Renal cortical epithelial cell (primary cell): ENCODE results near the gene RIGI. TPM values are rescaled to one million over a fixed set of nuclear protein-coding genes. Genes with fewer than 3 reads are reported as not detected.
"Not testable (repeated sequence)": the region's sequence is repeated elsewhere in the genome, so short reads cannot be mapped to it uniquely, and the experiment has no call there.

Source experiments
- DNase-seq: peaks from one replicate; pipeline ENCODE4 v3.0.0-alpha.2; 2011; ENCODE audit warnings: low read depth
- total RNA-seq: library from RNA; depleted of rRNA; stranded (reverse); fragments of >200 nt; gene quantifications from 2 replicates; pipeline ENCODE4 v1.2.3, GENCODE V29; 2014

Gene RIGI
- total RNA-seq, 1 donor from 2014 or later, result 28.6 TPM

DNA sequence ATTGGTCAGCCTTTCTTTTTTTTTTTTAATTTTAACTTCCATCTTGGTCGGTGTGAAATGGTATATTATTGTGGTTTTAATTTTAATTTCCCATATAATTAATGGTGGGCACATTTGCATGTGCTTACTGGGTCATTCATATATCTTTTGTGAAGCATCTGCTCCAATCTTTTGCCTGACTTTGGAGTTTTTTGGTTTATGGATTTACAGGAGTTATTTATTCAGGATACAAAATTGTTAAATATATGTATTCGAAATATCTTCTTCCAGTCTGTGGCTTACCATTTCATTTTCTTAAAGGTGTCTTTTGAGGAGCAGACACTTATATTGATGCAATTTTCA lies 682 bp upstream of the RIGI start:
- no peak for DNase-seq

DNA sequence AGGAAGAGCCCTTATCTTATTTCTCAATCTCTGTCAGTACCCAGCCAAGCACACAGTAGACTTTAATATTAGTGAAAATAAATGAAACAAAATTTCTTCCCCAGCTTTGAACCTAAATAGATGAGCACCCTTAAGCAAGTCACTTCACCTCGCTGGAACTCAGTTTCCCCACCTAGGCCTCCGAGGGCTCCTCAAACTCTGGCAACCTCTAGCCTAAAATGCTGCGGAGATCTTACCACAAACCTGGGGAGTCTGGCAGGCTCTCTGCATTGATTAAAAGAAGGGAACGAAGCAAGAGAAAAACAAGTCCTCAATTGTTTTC lies 326 bp downstream of the RIGI start:
- DNase-seq, result no peak

DNA sequence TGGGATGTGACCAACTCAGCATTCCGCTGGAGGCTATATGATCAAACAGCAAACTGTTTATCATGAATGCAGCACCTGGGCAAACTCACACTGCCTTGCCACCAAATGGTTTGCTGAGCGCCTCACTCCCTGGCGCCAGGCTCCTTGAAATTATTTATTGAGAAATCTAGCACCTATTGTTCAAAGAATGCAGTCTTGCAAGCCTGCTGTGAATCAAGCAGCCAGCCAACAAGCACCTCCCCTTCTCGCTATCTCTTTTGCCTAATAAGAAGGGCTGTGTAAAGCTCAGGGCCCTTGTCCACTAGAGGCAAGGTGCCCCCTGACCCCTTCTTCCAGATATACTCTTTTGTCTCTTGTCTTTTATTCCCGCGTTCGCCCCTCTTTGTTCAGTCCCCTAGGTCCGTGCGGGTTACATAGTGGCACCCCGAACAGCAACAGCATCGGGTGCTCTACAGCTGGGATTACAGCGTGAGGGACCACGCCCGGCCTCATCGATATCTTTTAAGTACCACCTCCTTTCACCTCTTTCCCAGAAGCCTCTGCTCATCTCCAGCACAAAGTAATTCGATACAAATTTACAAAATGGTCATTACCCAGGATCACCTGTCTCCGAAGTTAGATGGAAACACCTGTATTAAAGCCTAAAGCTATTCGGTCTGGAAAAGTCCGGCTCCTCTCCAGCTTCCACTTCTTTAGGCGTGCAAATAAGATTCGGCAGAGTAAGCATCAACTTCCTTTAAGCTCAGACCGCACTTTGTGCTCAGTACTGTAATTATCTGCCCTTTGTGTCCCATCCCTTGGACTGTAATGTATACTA lies 896 bp downstream of the RIGI start:
- peak; percentile 50 for DNase-seq

DNA sequence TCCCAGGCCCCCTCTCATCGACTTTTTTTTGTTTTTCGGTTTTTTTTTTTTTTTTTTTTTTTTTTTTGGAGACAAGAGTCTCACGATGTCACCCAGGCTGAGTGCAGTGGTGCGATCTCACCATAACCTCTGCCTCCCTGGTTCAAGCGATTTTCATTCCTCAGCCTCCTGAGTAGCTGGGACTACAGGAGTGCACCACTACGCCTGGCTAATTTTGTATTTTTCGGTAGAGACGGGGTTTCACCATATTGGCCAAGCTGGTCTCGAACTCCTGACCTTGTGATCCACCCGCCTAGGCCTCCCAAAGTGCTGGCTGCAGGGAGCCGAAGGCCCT lies 1.5 kb downstream of the RIGI start:
- not testable (repeated sequence) for DNase-seq

DNA sequence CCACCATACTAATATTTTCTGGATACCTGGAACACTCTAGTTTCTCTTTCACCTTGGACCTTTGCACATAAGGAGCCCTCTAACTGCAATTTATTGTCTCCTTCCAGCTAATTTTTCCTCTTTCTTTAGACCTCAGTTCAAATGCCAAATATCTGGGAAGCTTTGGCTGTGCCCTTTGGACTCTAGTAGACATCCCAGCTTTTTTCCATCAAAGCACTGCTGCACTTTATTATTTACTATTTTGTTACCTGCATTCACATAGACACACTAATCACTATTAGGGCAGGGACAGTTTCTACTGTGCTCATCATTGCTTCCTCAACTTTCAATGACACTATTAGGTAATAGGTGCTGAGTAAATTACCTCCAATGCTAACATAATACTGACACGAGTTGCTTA lies 2.1 kb downstream of the RIGI start:
- no peak for DNase-seq

DNA sequence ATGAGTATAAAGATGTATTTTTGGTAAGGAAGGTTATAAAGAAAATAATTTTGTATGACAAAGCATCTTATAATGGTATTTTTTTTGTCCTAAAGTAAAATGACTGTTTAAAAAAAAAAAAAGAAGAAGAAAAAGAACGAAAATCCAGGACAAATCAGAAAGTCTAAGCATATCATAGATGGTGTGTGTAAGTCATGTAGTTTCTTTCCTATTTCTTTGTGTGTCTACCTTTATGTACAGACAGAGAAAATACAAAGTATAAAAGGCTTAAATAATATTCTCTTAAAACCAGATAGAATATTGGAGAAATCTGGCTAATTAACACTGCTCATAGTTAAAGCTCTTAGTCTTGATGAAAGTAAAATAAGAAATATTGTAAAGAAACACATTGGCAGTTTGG lies 7.7 kb downstream of the RIGI start:
- DNase-seq, result no peak

DNA sequence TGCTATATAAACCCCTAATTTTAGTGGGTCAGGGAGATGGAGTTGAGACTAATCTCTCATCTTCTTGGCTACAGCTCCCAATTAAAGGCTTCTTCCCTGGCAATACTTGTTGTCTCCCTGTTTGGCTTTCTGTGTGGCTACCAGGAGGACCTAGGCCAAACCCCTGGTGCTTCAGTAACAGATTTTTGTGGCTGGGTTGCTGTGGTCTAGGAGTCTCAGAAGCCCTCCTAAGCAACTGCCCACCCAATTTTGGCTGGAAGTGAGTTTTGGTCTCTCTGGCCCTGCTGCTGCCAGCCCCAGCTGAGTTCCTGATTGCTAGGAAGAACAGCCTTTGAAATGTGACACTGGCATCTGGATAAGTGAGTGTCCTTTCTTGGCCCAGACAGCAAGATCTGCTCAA lies 9.8 kb downstream of the RIGI start:
- no peak for DNase-seq

DNA sequence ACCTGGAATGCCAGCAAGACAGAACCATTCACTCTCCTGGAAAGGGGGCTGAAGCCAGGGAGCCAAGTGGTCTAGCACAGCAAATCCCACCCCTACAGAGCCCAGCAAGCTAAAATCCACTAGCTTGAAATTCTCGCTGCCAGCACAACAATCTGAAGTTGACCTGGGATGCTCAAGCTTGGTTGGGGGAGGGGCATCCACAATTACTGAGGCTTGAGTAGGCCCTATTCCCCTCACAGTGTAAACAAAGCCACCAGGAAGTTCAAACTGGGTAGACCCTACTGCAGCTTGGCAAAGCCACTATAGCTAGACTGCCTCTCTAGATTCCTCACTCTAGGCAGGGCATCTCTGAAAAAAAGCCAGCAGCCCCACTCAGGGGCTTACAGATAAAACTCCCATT lies 17.3 kb downstream of the RIGI start:
- no peak for DNase-seq

DNA sequence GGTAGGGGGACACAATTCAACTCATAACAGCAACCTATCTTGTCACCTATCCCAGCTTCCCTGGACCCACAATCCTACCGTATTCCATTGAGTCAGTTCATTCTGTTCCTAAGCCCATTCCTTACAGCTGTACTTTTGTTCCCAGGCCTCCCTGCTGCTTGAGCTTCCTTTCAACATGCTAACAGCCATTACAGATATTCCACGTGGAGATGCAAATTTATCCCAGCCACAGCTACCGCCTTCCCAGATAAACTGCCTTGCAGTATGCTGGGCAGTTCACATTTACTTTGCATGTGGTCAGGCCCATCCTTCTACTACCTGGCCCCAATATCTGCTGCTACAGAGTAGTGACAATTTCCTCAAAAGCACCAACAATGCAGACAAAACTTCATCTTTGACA lies 23.0 kb downstream of the RIGI start:
- no peak for DNase-seq

DNA sequence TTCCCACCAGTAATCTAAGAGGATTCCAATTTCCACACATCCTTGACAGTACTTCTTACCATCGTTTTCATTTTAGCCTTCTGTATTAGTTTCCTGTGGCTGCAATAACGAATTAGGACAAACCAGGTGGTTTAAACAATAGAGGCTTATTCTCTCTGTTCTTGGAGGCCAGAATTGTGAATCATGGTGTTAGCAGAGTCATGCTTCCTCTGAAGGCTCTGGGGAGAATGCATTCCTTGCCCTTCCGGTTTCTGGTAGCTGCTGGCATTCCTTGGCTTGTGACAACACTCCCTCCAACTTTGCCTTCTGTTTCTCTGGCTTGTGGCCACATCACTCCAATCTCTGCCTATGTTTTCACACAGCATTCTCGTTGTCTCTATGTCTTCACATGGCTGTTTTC lies 23.5 kb downstream of the RIGI start:
- peak; percentile 61 for DNase-seq

DNA sequence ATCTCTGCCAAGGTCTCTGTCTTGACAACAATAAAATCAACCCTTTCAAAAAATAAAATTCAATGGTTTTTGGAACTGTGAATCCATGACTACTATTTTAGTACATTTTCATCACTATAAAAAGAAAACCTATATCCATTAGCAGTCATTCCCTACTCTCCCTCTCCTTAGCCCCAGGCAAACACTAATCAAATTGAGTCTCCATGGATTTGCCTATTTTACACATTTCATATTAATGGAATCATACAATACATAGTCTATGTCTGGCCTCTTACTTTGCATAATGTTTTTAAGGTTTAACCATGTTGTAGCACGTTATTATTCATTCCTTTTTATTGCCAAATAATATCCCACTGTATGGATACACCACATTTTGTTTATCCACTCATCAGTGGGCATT lies 24.1 kb downstream of the RIGI start:
- DNase-seq, result no peak

DNA sequence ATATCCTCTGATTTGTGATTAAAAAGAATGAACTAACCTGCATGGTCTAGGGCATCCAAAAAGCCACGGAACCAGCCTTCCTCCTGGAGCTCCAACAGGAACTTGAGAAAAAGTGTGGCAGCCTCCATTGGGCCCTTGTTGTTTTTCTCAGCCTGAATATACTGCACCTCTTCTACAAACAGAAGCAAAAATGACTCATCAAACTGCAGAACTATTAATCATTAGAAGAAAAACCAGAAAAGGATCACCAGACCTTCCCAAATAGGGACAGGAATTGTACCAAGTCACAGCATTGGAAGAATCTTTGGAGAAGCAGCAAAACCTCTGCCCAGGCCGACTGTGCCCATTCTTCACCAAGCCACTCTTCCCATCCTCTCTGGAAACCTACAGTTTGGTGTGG lies 25.2 kb downstream of the RIGI start:
- peak; percentile 94 for DNase-seq

DNA sequence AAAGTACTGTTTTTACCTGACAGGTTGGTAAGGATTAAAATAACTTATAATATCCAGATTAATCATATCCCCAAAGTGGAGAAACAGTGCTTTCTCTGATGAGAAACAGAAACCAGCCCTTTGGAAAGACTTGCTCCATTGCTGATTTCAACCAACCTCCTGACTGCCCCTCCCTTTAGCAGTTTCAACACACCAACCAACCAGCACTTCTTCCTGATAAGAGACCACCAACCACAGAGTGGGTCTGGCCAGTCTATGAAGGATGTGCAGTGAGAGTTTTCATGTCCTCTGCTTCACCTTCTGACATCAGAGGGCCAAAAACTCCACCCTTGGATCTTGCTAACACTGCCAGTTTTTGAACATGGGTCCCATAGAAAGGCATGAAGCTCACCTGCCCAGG lies 28.1 kb downstream of the RIGI start:
- DNase-seq, result no peak

DNA sequence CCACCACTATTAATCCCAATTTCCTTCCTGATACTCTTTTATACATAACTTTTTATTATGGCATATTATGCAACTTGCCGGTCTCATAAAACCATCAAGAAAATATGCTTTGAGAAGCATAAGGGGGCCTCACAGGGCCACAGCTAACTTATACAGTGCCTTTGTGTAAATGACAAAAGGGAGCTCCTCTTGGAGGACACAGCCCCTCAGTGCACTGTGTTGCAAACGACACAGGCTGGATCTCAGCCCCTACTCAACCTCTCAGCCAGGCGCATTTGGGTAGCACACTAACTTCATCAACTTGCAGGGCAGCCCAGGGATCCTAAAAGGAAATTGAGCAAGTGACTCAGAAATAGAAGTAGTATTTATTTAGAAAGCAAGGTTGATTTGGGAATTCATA lies 35.4 kb downstream of the RIGI start:
- DNase-seq, result no peak

DNA sequence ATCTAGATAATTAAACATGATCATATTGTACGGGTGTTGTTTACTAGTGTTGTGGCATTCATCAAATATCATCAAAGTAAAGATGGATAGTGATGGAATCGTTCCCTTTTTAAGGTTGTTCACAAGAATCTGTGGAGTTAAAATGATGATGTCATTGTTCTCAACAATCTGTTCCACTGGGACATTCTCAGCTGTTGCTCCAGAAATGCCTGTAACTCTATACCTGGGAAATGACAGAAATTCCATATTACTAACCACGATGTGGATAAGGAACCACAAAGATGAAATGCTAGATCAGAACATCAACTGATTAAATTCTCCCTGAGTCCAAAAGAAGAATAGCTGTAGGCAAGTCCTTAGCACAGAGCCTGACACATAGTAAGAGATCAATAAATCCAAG lies 38.0 kb downstream of the RIGI start:
- DNase-seq, result no peak

DNA sequence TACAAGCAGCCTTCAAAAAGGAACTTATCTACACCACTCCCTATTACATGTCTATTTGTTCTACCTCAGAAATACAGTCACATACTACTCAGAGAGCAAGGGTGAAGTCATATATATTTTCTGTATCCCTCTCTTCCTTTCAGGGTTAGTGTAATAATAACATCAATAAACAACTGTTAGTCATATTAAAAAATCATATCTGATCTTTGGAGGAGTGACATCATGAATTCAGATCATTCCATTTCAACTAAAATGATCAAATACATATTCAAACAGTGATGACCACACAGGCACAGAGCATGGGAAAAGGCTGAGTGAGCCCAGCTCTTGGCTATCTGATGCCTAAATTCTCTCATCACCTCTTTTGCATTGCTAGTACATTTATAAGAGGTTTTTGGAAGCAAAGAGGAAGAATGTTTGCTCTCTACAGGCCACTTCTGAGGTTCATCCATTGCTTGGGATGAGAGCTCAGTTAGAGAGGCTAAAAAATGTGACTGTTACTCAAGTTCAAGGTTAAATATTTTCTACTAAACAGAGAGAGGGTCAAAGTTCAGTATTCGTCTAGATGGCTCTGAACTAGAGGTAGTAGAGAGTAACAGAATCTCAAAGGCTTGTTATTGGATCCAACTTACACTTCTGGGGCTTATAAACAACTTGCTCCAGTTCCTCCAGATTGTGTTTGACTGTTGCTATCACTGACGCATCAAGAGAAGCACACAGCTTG lies 39.0 kb downstream of the RIGI start:
- peak; percentile 10 for DNase-seq

DNA sequence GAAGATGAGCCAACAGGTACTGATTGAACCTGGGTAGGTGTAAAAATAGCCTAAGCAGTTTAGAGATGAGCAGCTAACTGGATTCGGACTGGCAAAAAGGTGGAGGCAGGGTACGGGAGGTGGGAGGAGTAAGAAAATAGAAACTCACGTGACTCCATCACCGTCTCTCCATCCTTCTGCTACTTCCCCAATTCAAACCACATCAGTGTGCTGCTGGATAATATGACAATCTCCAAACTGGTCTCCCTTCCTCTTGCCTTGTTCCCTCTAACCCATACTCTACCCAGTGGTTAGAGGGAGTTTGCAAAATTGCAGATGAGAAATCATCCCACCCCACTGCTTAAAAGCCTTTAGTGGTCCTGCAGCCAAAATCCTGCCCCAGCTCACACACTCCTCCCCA lies 42.7 kb downstream of the RIGI start:
- DNase-seq, result no peak

Other genes starting within 250 kb of the RIGI start
- gene ACO1, start 141.6 kb downstream of the RIGI start, total RNA-seq, result 78.0 and 190 TPM in 2 replicates
- 2.3 and 6.8 TPM in 2 replicates for gene SMIM27, start 26.1 kb upstream of the RIGI start, total RNA-seq
- gene TOPORS, start 26.4 kb upstream of the RIGI start, total RNA-seq, result 44.3 and 49.0 TPM in 2 replicates
- 43.8 and 73.6 TPM in 2 replicates for gene NDUFB6, start 47.0 kb upstream of the RIGI start, total RNA-seq
- under 0.01 TPM in 1 of 2 replicates, not detected in the other for gene TAF1L, start 109.5 kb upstream of the RIGI start, total RNA-seq